Ishikawa (cell line): ENCODE measurements around the gene ZSWIM6.

ENCODE experiments used
- CEBPB ChIP-seq: IDR thresholded peaks from 2 replicates; pipeline ENCODE4 v1.6.1; 2012
- CREB1 ChIP-seq: IDR thresholded peaks from 2 replicates; pipeline ENCODE4 v1.6.1; 2012; ENCODE audit warnings: low read depth
- EGR1 ChIP-seq: IDR thresholded peaks from 2 replicates; pipeline ENCODE4 v1.6.1; 2012
- EP300 ChIP-seq: IDR thresholded peaks from 2 replicates; pipeline ENCODE4 v1.6.1; 2012; ENCODE audit warnings: borderline replicate concordance
- FOXM1 ChIP-seq: IDR thresholded peaks from 2 replicates; pipeline ENCODE4 v1.6.1; 2012; ENCODE audit warnings: low read depth, borderline replicate concordance
- NFIC ChIP-seq: IDR thresholded peaks from 2 replicates; pipeline ENCODE4 v1.6.1; 2012
- RAD21 ChIP-seq: IDR thresholded peaks from 2 replicates; pipeline ENCODE4 v1.6.1; 2012; ENCODE audit warnings: low read depth
- TAF1 ChIP-seq: IDR thresholded peaks from 2 replicates; pipeline ENCODE4 v1.6.1; 2012; ENCODE audit warnings: low read depth, mild to moderate bottlenecking
- TCF12 ChIP-seq: IDR thresholded peaks from 2 replicates; pipeline ENCODE4 v1.6.1; 2012; ENCODE audit warnings: low read depth
- TEAD4 ChIP-seq: IDR thresholded peaks from 2 replicates; pipeline ENCODE4 v1.6.1; 2012
- YY1 ChIP-seq: IDR thresholded peaks from 2 replicates; pipeline ENCODE4 v1.6.1; 2012; ENCODE audit warnings: low read depth
- ZBTB7A ChIP-seq: IDR thresholded peaks from 2 replicates; pipeline ENCODE4 v1.6.1; 2012; ENCODE audit warnings: low read depth
- TF ChIP-seq, protein P1 (sequence below): IDR thresholded peaks from 2 replicates; pipeline ENCODE4 v1.6.1; 2012
- TF ChIP-seq, protein P2 (sequence below): IDR thresholded peaks from 2 replicates; pipeline ENCODE4 v1.6.1; 2012; ENCODE audit warnings: low read depth, mild to moderate bottlenecking
- TF ChIP-seq, protein P3 (sequence below): IDR thresholded peaks from 2 replicates; pipeline ENCODE4 v1.6.1; 2012

The ZSWIM6 gene

DNA sequence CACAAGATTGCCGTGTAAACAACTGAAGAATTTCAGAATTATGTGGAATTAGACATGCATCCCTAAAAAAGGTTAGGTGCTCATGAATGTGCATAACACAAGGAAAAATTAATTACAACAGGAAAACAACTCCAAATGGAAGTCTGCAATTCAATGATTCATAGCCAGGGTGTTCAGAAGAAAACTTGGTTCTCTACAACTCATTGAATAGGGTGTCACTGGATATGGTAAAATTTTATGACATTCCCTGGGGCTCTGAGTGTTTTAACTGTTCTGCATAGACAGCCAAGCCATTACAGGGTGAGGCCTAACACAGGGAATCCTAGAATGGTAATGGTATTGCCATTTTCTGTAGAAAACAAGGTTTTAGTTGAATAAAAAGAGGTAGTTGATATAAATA lies 24.4 kb upstream of the ZSWIM6 start:
- TF ChIP-seq CEBPB: no peak
- TF ChIP-seq FOXM1: no peak
- TF ChIP-seq TEAD4: no peak
- TF ChIP-seq EP300: no peak
- TF ChIP-seq, protein P1, sequence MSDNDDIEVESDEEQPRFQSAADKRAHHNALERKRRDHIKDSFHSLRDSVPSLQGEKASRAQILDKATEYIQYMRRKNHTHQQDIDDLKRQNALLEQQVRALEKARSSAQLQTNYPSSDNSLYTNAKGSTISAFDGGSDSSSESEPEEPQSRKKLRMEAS: no peak
- no peak for TF ChIP-seq RAD21
- no peak for TF ChIP-seq EGR1
- no peak for TF ChIP-seq TAF1
- TF ChIP-seq, protein P2, sequence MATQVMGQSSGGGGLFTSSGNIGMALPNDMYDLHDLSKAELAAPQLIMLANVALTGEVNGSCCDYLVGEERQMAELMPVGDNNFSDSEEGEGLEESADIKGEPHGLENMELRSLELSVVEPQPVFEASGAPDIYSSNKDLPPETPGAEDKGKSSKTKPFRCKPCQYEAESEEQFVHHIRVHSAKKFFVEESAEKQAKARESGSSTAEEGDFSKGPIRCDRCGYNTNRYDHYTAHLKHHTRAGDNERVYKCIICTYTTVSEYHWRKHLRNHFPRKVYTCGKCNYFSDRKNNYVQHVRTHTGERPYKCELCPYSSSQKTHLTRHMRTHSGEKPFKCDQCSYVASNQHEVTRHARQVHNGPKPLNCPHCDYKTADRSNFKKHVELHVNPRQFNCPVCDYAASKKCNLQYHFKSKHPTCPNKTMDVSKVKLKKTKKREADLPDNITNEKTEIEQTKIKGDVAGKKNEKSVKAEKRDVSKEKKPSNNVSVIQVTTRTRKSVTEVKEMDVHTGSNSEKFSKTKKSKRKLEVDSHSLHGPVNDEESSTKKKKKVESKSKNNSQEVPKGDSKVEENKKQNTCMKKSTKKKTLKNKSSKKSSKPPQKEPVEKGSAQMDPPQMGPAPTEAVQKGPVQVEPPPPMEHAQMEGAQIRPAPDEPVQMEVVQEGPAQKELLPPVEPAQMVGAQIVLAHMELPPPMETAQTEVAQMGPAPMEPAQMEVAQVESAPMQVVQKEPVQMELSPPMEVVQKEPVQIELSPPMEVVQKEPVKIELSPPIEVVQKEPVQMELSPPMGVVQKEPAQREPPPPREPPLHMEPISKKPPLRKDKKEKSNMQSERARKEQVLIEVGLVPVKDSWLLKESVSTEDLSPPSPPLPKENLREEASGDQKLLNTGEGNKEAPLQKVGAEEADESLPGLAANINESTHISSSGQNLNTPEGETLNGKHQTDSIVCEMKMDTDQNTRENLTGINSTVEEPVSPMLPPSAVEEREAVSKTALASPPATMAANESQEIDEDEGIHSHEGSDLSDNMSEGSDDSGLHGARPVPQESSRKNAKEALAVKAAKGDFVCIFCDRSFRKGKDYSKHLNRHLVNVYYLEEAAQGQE: no peak
- TF ChIP-seq, protein P3, sequence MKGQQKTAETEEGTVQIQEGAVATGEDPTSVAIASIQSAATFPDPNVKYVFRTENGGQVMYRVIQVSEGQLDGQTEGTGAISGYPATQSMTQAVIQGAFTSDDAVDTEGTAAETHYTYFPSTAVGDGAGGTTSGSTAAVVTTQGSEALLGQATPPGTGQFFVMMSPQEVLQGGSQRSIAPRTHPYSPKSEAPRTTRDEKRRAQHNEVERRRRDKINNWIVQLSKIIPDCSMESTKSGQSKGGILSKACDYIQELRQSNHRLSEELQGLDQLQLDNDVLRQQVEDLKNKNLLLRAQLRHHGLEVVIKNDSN: no peak
- no peak for TF ChIP-seq ZBTB7A
- TF ChIP-seq YY1: no peak
- no peak for TF ChIP-seq CREB1
- no peak for TF ChIP-seq NFIC
- no peak for TF ChIP-seq TCF12

DNA sequence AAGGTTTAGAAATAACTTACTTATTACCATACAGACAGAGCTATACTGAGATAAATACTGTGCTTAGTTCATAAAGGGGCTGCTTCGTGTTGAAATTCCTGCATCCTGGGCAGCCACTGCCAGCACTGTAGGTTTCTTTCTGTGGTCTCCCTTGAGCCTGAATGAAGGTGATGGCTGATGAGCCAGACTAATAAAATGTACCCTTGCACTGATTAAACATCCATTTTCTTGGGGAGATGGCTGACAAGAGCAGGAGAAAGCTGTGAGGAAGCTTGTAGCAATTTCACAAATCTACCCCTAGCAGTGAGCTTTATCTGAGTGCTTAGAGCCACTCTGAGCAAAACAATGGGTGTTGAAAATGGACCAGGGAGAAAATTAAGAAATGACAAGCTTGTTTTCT lies 23.3 kb upstream of the ZSWIM6 start:
- TF ChIP-seq RAD21: no peak
- TF ChIP-seq TCF12: no peak
- no peak for TF ChIP-seq TEAD4
- TF ChIP-seq CREB1: no peak
- no peak for TF ChIP-seq FOXM1

DNA sequence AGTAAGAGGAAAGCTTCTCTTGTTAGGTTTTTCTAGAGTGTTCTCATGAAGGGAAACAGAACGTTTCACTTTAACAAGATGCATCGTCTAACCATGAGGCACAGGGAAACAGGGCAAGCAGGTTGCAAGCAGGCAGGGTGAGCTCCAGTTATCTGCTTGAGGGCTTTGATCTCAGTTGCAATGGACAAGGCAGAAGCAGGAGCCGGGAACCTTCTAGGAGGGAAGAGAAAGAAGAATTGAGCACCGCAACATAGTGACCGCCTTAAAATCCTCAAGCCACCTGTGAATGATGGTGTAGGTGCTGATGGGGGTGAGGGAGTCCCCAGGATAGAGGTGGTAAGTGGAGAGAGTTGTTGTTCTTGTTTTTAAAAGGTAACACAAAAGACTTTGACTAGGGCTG lies 22.9 kb upstream of the ZSWIM6 start:
- no peak for TF ChIP-seq RAD21
- no peak for TF ChIP-seq CEBPB
- no peak for TF ChIP-seq EP300
- TF ChIP-seq ZBTB7A: no peak
- no peak for TF ChIP-seq NFIC

DNA sequence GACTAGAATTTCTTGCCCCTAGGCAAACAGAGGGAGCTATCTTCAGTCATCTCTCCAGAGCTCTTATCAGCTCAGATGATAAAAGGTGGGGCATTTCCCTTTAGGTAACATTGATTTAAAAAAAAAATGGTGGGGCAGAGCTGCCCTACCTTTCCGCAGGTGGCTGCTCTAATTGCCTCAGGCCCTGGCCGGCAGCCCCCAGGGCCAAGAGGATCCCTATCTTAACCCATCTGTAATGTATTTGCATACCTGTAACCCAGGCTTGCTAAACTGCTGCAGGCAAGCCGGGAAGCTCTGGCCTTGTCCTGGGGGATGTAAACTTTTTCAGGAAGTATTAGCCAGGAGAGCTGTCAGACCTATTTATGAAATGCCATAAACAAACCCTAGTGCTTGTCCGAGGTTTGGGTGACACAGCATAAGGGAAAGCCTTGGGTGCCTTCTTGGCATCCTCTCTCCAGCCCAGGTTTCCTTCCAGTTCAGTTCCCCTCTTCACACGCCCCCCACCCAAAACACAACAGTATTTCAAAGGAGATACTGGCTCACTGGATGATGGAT lies 20.9 kb upstream of the ZSWIM6 start:
- TF ChIP-seq TEAD4 (no peak), NFIC (no peak), CEBPB (no peak), ZBTB7A (no peak)
- TF ChIP-seq, protein P3: no peak

DNA sequence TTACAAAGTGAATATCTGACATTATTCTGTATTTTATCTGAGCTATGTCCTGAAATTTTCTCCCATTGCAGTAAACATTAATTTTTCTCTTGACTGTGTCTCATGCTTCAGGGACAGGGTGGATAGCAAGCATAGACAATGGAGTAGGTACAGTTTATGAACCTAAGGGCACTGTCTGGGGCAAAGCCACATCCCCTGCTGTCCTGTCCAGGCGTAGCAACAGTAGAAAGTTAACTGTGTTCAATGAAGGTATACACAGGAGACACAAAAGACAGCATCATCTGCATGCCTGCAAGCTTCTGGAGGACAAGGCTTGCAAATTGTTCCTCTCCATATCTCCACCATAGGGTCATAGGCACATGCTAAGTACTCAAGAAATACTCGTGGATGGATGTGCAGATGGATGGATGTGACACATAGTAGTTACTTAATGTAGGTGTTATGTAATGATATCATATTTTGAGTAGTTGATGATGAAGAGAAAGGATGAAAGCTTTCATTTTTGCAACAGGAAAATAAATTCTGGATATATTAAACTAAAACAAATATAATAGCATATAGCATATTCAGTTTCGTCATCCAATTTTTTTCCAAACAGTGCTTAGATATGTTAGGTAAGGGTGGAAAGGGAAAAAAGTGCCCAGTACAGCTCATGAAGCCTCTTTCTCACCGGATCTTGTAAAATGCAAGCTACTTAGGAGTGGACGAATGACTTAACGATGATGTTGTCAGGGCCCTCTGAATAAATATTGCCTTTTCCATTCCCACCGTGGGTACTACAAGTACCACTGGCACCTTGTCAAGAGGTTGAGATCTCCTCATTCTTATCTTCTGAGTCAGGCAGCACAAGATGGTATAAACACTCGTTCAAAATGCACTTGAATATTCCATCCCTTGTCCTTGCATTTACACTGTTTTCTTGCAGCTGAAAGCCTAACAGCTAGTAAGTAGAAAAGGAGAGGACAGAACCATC lies 19.9 kb upstream of the ZSWIM6 start:
- TF ChIP-seq, protein P3: no peak
- TF ChIP-seq, protein P2: no peak
- TF ChIP-seq CEBPB: no peak
- no peak for TF ChIP-seq EGR1
- TF ChIP-seq EP300: no peak
- no peak for TF ChIP-seq RAD21
- TF ChIP-seq ZBTB7A: no peak
- no peak for TF ChIP-seq YY1
- TF ChIP-seq, protein P1: no peak
- no peak for TF ChIP-seq TEAD4
- no peak for TF ChIP-seq TCF12
- no peak for TF ChIP-seq NFIC
- TF ChIP-seq FOXM1: no peak
- TF ChIP-seq CREB1: no peak
- TF ChIP-seq TAF1: no peak
